ENCODE measurements around the gene NSUN7. TPM values are rescaled to one million over a fixed set of nuclear protein-coding genes. Genes with fewer than 3 reads are reported as not detected.

The NSUN7 gene
- total and polyA plus RNA-seq, 2 of the 13 experiments (the other 11 are each of a cell fraction or from before 2014, with no cell fraction given), result 0.05 TPM; not detected in 1

GRCh38 chr4:40856840-40857362 is 107.1 kb downstream of the NSUN7 start:
- H3K36me3 ChIP-seq (replicated peaks in 1 of 2; ENCODE audit: control insufficient read depth in 1 of 2, insufficient read depth in 2 of 2, low read length in 2 of 2), result no peaks in the 10 kb centered on the region; a peak in 1 of 5 replicates
- ChIA-PET CTCF (ENCODE audit: low intra/inter-chr PET ratio, low total read pairs) (no interaction called here), POLR2A (no interaction called here)
- H3K9me3 ChIP-seq (ENCODE audit: low read length), result no peaks in the 10 kb centered on the region
- H3K27me3 ChIP-seq (ENCODE audit: control insufficient read depth in 1 of 2, insufficient read depth in 2 of 2, low read length in 2 of 2), result no peaks in the 10 kb centered on the region
- in situ Hi-C loops (cut with HindIII; ENCODE audit: extremely low pct_ligation_motif_present, low pct_unique_long_range_greater_than_20kb), result no loop called here
- DNase-seq (ENCODE audit: low spot score) (no peak), FAIRE-seq (no peak), ATAC-seq (no peak)
- no peaks in the 10 kb centered on the region for H4K20me1 ChIP-seq (ENCODE audit: insufficient read depth, low read length)
- no peak overlapping the region for H2AFZ ChIP-seq (ENCODE audit: low read length)
- H3K4me1 ChIP-seq (ENCODE audit: insufficient read depth, low read length), result no peaks in the 10 kb centered on the region
- intact Hi-C loops (cut with micrococcal nuclease; ENCODE audit: unreplicated experiment), result no loop called here
- TF ChIP-seq ZNF263 (CRISPR knock-in tag; IDR thresholded peaks at IDR 0.05) (peak; percentile 67), NFE2L2 (IDR thresholded peaks at IDR 0.05; ENCODE audit: low read length) (no peak)
- H3K79me2 ChIP-seq (ENCODE audit: insufficient read depth, low read length), result no peaks in the 10 kb centered on the region
- BruUV-seq (replicated peaks), result no TSS peak
- H3K9ac ChIP-seq (ENCODE audit: insufficient read depth, low read depth, low read length), result no peak overlapping the region
- no peak overlapping the region for H3K4me3 ChIP-seq (replicated peaks in 1 of 3; ENCODE audit: insufficient read depth in 1 of 3, low read depth in 2 of 3, low read length in 3 of 3)
- WGBS (ENCODE audit: low lambda C conversion rate), result 98% methylated on average over 46 of the region's 51 CpGs
- no peak overlapping the region for H3K27ac ChIP-seq (ENCODE audit: extremely low read length, insufficient read depth, low read length)
- H3K4me2 ChIP-seq (ENCODE audit: low read depth, low read length), result no peak overlapping the region

DNA sequence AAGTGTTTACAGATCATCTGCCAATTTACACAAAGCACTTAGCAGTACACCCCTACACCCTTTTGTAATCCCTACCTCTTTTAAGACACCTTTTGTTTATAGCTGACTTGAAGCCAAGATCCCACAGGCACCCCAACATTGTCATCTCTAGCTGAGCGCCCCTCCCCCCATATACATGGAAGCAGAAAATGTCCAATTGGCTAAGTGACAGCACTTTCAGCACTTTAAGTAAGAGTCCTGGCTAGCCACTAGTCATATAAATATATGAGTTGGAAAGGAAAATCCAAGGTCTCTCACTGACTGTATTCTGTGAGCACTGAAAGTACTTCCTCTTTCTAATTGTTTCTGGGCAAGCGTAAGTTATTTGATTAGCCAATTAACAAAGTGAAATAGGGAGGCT is 108.2 kb downstream of the NSUN7 start:
- ATAC-seq, result no peak
- no peak overlapping the region for H3K27ac ChIP-seq (ENCODE audit: extremely low read length, insufficient read depth, low read length)
- WGBS (ENCODE audit: low lambda C conversion rate), result 100% methylated on average over 2 of the region's 2 CpGs
- TF ChIP-seq ZNF607 (CRISPR knock-in tag; IDR thresholded peaks at IDR 0.05; ENCODE audit: borderline replicate concordance), result no peak
- TF ChIP-seq SMC3 (IDR thresholded peaks at IDR 0.05; ENCODE audit: low read length), result no peak
- TF ChIP-seq, protein P1, sequence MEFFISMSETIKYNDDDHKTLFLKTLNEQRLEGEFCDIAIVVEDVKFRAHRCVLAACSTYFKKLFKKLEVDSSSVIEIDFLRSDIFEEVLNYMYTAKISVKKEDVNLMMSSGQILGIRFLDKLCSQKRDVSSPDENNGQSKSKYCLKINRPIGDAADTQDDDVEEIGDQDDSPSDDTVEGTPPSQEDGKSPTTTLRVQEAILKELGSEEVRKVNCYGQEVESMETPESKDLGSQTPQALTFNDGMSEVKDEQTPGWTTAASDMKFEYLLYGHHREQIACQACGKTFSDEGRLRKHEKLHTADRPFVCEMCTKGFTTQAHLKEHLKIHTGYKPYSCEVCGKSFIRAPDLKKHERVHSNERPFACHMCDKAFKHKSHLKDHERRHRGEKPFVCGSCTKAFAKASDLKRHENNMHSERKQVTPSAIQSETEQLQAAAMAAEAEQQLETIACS (CRISPR knock-in tag; IDR thresholded peaks at IDR 0.05), result no peak
- TF ChIP-seq PRDM15 (CRISPR knock-in tag; IDR thresholded peaks at IDR 0.05), result no peak
- TF ChIP-seq KLF15 (CRISPR knock-in tag; IDR thresholded peaks at IDR 0.05; ENCODE audit: borderline replicate concordance), result no peak
- TF ChIP-seq THRA (CRISPR knock-in tag; IDR thresholded peaks at IDR 0.05; ENCODE audit: borderline replicate concordance), result no peak
- no peak for TF ChIP-seq ZNF562 (CRISPR knock-in tag; IDR thresholded peaks at IDR 0.05; ENCODE audit: borderline replicate concordance)
- TF ChIP-seq HNRNPUL1 (IDR thresholded peaks at IDR 0.05; ENCODE audit: low read depth, low read length), result no peak
- TF ChIP-seq ZNF850 (CRISPR knock-in tag; conservative IDR thresholded peaks at IDR 0.05), result no peak
- no peak for TF ChIP-seq HNRNPLL (IDR thresholded peaks at IDR 0.05; ENCODE audit: low read depth, low read length, poor library complexity, severe bottlenecking)
- no peak for TF ChIP-seq MXI1 (IDR thresholded peaks at IDR 0.05; ENCODE audit: borderline replicate concordance, low read depth, low read length)

More for the DNA sequence above, 108.2 kb downstream of the NSUN7 start:
- Histone ChIP-seq H3K27me3 (ENCODE audit: control insufficient read depth in 1 of 2, insufficient read depth in 2 of 2, low read length in 2 of 2) (no peaks in the 10 kb centered on the region), H3K36me3 (replicated peaks in 1 of 2; ENCODE audit: control insufficient read depth in 1 of 2, insufficient read depth in 2 of 2, low read length in 2 of 2) (no peaks in the 10 kb centered on the region; a peak in 1 of 5 replicates), H3K9me3 (ENCODE audit: low read length) (no peaks in the 10 kb centered on the region), H3K4me2 (ENCODE audit: low read depth, low read length) (no peak overlapping the region), H3K79me2 (ENCODE audit: insufficient read depth, low read length) (no peaks in the 10 kb centered on the region), H3K9ac (ENCODE audit: insufficient read depth, low read depth, low read length) (no peak overlapping the region), H3K4me3 (replicated peaks in 1 of 3; ENCODE audit: insufficient read depth in 1 of 3, low read depth in 2 of 3, low read length in 3 of 3) (no peak overlapping the region), H4K20me1 (ENCODE audit: insufficient read depth, low read length) (no peaks in the 10 kb centered on the region), H2AFZ (ENCODE audit: low read length) (no peak overlapping the region), H3K4me1 (ENCODE audit: insufficient read depth, low read length) (no peaks in the 10 kb centered on the region)
- FAIRE-seq (no peak), DNase-seq (ENCODE audit: low spot score) (no peak)
- CTCF ChIA-PET (ENCODE audit: low intra/inter-chr PET ratio, low total read pairs), result no interaction called here
- in situ Hi-C loops (cut with HindIII; ENCODE audit: extremely low pct_ligation_motif_present, low pct_unique_long_range_greater_than_20kb), result no loop called here
- POLR2A ChIA-PET, result no interaction called here
- BruUV-seq (replicated peaks), result no TSS peak
- intact Hi-C loops (cut with micrococcal nuclease; ENCODE audit: unreplicated experiment), result no loop called here

All from HepG2 (cell line).